K562 (cell line): Measurements from ENCODE around the gene ARMC7. TPM values are rescaled to one million over a fixed set of nuclear protein-coding genes. Genes with fewer than 3 reads are reported as not detected.

Experiments used
- CEBPB ChIP-seq: fragments of 450-650 bp; IDR thresholded peaks from 2 replicates; pipeline ENCODE4 v1.6.1; 2016; ENCODE audit warnings: missing genetic modification characterization, missing compliant biosample characterization
- HNRNPUL1 ChIP-seq: fragments of 200-400 bp; formaldehyde crosslinking; IDR thresholded peaks from 2 replicates; pipeline ENCODE4 v1.6.1; 2017; ENCODE audit warnings: low read length
- ILK ChIP-seq: fragments of 450-650 bp; IDR thresholded peaks from 2 replicates; pipeline ENCODE4 v1.6.1; 2016; ENCODE audit warnings: missing genetic modification characterization, low read depth, mild to moderate bottlenecking, missing compliant biosample characterization, moderate library complexity, borderline replicate concordance
- NFRKB ChIP-seq: fragments of 450-650 bp; IDR thresholded peaks from 2 replicates; pipeline ENCODE4 v1.6.1; 2016; ENCODE audit warnings: low read depth
- ZBTB1 ChIP-seq: sonication (generic); formaldehyde crosslinking; IDR thresholded peaks from 2 replicates; pipeline ENCODE4 v1.8.1; 2023; ENCODE audit warnings: missing genetic modification reagents, low read depth, mild to moderate bottlenecking, borderline replicate concordance
- ZBTB7A ChIP-seq: IDR thresholded peaks from 2 replicates; pipeline ENCODE4 v1.6.1; 2011; ENCODE audit warnings: low read depth, mild to moderate bottlenecking, low read length, moderate library complexity, borderline replicate concordance; ENCODE audit not compliant: control insufficient read depth
- ZNF224 ChIP-seq: sonication (generic); formaldehyde crosslinking; IDR thresholded peaks from 2 replicates; pipeline ENCODE4 v1.8.0; 2022; ENCODE audit warnings: mild to moderate bottlenecking, missing genetic modification reagents
- ZNF282 ChIP-seq: sonication (generic); formaldehyde crosslinking; IDR thresholded peaks from 2 replicates; pipeline ENCODE4 v1.8.1; 2023; ENCODE audit warnings: missing genetic modification reagents
- ZNF354B ChIP-seq: fragments of 250-450 bp; sonication (Bioruptor Pico); IDR thresholded peaks from 2 replicates; pipeline ENCODE4 v1.4.0; 2020
- ZNF41 ChIP-seq: fragments of 250-450 bp; sonication (Bioruptor Pico); conservative IDR thresholded peaks from 2 replicates; pipeline ENCODE4 v1.4.0; 2020; ENCODE audit warnings: mild to moderate bottlenecking
- polyA plus RNA-seq, 8 experiments: library from polyadenylated mRNA; depleted of rRNA in 4 of 8; stranded (reverse) in 5 of 8; unstranded in 3 of 8; fragments of >200 nt; fragmentation: Nextera tagmentation in 2 of 8; fragmentation: Illumina TruSeq in 1 of 8; extraction: Ambion mirVana in 2 of 8; extraction: Trizol in 1 of 8; gene quantifications; 2 replicates each; pipeline versions ENCODE4 v1.2.1 to v1.2.3, GENCODE V29; 2011 to 2014; ENCODE audit warnings: inconsistent platforms in 1 of 8, missing spikeins in 1 of 8
- total RNA-seq, 7 experiments: library from RNA; depleted of rRNA in 6 of 7; stranded (reverse); fragments of >200 nt in 6 of 7; fragmentation: Illumina TruSeq in 2 of 7; extraction: Trizol in 2 of 7; gene quantifications; 2 replicates each; pipeline versions ENCODE4 v1.2.1 to v1.2.3, GENCODE V29; 2011 to 2021; ENCODE audit warnings: low replicate concordance in 1 of 7
- TF ChIP-seq, protein P1 (sequence below): sonication (generic); formaldehyde crosslinking; IDR thresholded peaks from 2 replicates; pipeline ENCODE4 v1.8.0; 2022; ENCODE audit warnings: mild to moderate bottlenecking, missing genetic modification reagents
- TF ChIP-seq, protein P2 (sequence below): IDR thresholded peaks from 2 replicates; pipeline ENCODE4 v1.6.1; 2012; ENCODE audit warnings: low read depth, low read length, improper control_type of control experiment, borderline replicate concordance
- TF ChIP-seq, protein P3 (sequence below): fragments of 450-650 bp; IDR thresholded peaks from 2 replicates; pipeline ENCODE4 v1.6.1; 2014; ENCODE audit warnings: low read depth, mild to moderate bottlenecking, moderate library complexity, borderline replicate concordance
- TF ChIP-seq, protein P4 (sequence below): fragments of 450-650 bp; IDR thresholded peaks from 2 replicates; pipeline ENCODE4 v1.6.1; 2016
- TF ChIP-seq, protein P5 (sequence below): fragments of 450-650 bp; IDR thresholded peaks from 2 replicates; pipeline ENCODE4 v1.6.1; 2016; ENCODE audit warnings: borderline replicate concordance
- TF ChIP-seq, protein P6 (sequence below): fragments of 450-650 bp; formaldehyde crosslinking; IDR thresholded peaks from 2 replicates; pipeline ENCODE4 v1.4.0; 2020; ENCODE audit warnings: mild to moderate bottlenecking, moderate library complexity

Gene ARMC7
- total and polyA plus RNA-seq, 9 of the 15 experiments (the other 6 are each of a cell fraction or from before 2014, with no cell fraction given) = 1.4 to 15.2 (median 5.9) TPM

DNA sequence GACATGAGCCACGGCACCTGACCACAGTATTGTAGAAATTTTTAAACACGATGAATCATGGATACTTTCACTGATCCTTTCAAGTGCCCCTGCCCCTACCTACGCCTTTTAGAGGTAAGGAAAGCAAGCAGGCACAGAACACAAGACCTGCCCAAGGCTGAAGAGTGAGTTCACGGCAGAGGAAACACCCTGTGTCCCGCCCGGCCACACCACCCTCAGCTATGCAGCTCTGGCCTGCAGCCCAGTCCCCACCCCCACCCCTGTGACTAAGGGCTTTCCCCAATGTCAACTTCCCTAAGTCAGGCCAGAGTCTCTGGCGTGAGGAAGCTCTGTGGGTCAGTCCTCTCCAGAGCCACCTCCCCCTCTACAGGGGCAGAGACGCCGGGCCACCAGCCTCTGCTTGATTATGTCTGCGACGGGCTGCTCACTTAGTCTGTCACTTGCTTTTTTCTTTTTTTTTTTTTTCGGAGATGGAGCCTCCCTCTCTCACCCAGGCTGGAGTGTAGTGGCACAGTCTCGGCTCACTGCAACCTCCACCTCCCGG lies 13.6 kb upstream of the ARMC7 start (continued):
- TF ChIP-seq, protein P1, sequence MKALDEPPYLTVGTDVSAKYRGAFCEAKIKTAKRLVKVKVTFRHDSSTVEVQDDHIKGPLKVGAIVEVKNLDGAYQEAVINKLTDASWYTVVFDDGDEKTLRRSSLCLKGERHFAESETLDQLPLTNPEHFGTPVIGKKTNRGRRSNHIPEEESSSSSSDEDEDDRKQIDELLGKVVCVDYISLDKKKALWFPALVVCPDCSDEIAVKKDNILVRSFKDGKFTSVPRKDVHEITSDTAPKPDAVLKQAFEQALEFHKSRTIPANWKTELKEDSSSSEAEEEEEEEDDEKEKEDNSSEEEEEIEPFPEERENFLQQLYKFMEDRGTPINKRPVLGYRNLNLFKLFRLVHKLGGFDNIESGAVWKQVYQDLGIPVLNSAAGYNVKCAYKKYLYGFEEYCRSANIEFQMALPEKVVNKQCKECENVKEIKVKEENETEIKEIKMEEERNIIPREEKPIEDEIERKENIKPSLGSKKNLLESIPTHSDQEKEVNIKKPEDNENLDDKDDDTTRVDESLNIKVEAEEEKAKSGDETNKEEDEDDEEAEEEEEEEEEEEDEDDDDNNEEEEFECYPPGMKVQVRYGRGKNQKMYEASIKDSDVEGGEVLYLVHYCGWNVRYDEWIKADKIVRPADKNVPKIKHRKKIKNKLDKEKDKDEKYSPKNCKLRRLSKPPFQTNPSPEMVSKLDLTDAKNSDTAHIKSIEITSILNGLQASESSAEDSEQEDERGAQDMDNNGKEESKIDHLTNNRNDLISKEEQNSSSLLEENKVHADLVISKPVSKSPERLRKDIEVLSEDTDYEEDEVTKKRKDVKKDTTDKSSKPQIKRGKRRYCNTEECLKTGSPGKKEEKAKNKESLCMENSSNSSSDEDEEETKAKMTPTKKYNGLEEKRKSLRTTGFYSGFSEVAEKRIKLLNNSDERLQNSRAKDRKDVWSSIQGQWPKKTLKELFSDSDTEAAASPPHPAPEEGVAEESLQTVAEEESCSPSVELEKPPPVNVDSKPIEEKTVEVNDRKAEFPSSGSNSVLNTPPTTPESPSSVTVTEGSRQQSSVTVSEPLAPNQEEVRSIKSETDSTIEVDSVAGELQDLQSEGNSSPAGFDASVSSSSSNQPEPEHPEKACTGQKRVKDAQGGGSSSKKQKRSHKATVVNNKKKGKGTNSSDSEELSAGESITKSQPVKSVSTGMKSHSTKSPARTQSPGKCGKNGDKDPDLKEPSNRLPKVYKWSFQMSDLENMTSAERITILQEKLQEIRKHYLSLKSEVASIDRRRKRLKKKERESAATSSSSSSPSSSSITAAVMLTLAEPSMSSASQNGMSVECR (CRISPR knock-in tag) = no peak
- TF ChIP-seq ZNF224 = no peak
- no peak for TF ChIP-seq CEBPB (tag)
- TF ChIP-seq, protein P2, sequence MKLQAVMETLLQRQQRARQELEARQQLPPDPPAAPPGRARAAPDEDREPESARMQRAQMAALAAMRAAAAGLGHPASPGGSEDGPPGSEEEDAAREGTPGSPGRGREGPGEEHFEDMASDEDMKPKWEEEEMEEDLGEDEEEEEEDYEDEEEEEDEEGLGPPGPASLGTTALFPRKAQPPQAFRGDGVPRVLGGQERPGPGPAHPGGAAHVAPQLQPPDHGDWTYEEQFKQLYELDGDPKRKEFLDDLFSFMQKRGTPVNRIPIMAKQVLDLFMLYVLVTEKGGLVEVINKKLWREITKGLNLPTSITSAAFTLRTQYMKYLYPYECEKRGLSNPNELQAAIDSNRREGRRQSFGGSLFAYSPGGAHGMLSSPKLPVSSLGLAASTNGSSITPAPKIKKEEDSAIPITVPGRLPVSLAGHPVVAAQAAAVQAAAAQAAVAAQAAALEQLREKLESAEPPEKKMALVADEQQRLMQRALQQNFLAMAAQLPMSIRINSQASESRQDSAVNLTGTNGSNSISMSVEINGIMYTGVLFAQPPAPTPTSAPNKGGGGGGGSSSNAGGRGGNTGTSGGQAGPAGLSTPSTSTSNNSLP = no peak
- TF ChIP-seq ZNF41 (CRISPR knock-in tag) = no peak
- no peak for TF ChIP-seq HNRNPUL1
- no peak for TF ChIP-seq ZNF282 (CRISPR knock-in tag)
- TF ChIP-seq, protein P3, sequence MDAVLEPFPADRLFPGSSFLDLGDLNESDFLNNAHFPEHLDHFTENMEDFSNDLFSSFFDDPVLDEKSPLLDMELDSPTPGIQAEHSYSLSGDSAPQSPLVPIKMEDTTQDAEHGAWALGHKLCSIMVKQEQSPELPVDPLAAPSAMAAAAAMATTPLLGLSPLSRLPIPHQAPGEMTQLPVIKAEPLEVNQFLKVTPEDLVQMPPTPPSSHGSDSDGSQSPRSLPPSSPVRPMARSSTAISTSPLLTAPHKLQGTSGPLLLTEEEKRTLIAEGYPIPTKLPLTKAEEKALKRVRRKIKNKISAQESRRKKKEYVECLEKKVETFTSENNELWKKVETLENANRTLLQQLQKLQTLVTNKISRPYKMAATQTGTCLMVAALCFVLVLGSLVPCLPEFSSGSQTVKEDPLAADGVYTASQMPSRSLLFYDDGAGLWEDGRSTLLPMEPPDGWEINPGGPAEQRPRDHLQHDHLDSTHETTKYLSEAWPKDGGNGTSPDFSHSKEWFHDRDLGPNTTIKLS = no peak
- TF ChIP-seq ZBTB1 (CRISPR knock-in tag) = no peak
- no peak for TF ChIP-seq ILK (tag)
- TF ChIP-seq, protein P4, sequence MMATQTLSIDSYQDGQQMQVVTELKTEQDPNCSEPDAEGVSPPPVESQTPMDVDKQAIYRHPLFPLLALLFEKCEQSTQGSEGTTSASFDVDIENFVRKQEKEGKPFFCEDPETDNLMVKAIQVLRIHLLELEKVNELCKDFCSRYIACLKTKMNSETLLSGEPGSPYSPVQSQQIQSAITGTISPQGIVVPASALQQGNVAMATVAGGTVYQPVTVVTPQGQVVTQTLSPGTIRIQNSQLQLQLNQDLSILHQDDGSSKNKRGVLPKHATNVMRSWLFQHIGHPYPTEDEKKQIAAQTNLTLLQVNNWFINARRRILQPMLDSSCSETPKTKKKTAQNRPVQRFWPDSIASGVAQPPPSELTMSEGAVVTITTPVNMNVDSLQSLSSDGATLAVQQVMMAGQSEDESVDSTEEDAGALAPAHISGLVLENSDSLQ = no peak
- peak; percentile 71 for TF ChIP-seq ZBTB7A
- TF ChIP-seq, protein P5, sequence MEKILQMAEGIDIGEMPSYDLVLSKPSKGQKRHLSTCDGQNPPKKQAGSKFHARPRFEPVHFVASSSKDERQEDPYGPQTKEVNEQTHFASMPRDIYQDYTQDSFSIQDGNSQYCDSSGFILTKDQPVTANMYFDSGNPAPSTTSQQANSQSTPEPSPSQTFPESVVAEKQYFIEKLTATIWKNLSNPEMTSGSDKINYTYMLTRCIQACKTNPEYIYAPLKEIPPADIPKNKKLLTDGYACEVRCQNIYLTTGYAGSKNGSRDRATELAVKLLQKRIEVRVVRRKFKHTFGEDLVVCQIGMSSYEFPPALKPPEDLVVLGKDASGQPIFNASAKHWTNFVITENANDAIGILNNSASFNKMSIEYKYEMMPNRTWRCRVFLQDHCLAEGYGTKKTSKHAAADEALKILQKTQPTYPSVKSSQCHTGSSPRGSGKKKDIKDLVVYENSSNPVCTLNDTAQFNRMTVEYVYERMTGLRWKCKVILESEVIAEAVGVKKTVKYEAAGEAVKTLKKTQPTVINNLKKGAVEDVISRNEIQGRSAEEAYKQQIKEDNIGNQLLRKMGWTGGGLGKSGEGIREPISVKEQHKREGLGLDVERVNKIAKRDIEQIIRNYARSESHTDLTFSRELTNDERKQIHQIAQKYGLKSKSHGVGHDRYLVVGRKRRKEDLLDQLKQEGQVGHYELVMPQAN = no peak
- TF ChIP-seq ZNF354B (CRISPR knock-in tag) = no peak
- TF ChIP-seq, protein P6, sequence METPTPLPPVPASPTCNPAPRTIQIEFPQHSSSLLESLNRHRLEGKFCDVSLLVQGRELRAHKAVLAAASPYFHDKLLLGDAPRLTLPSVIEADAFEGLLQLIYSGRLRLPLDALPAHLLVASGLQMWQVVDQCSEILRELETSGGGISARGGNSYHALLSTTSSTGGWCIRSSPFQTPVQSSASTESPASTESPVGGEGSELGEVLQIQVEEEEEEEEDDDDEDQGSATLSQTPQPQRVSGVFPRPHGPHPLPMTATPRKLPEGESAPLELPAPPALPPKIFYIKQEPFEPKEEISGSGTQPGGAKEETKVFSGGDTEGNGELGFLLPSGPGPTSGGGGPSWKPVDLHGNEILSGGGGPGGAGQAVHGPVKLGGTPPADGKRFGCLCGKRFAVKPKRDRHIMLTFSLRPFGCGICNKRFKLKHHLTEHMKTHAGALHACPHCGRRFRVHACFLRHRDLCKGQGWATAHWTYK (CRISPR knock-in tag) = no peak
- peak; percentile 50; the same call in 1 of the 2 replicates for TF ChIP-seq NFRKB
